Measurements from ENCODE around the gene ZHX3. TPM values are rescaled to one million over a fixed set of nuclear protein-coding genes. Genes with fewer than 3 reads are reported as not detected.

ZHX3 gene
- total and polyA plus RNA-seq, 2 of the 4 experiments (the other 2 are of a cell fraction) = 25.0 to 28.0 TPM

GRCh38 chr20:41162396-41162795 lies 155.1 kb downstream of the ZHX3 start:
- 98% methylated on average over 7 of the region's 11 CpGs; no CpG with 5 or more reads in 1 of the 2 experiments for WGBS, 2 experiments (ENCODE audit: extremely low coverage in 2 of 2, insufficient read length in 1 of 2)
- dilution Hi-C loops (cut with HindIII; ENCODE audit: low sequenced_read_pairs, unreplicated experiment) (no loop called here), in situ Hi-C loops (cut with MboI; ENCODE audit: low sequenced_read_pairs) (loop anchor here (25.0 kb wide), 1 partner anchor 450 kb away; the partner anchor contains the start of gene CHD6), intact Hi-C loops (cut with micrococcal nuclease) (no loop called here)
- Histone ChIP-seq H3K27ac (ENCODE audit: insufficient read depth, low read length) (no peak overlapping the region), H3K4me1 (ENCODE audit: control insufficient read depth, insufficient read depth, low read length) (no peaks in the 10 kb centered on the region), H2AK9ac (replicated peaks; ENCODE audit: low read depth, low read length, poor library complexity) (no peak overlapping the region), H2AK5ac (ENCODE audit: low read depth, low read length) (no peak overlapping the region), H4K8ac (ENCODE audit: low read depth in 2 of 2, low read length in 2 of 2) (no peak overlapping the region), H2BK5ac (ENCODE audit: low read depth, low read length, poor library complexity, severe bottlenecking) (no peak overlapping the region), H2BK120ac (ENCODE audit: low read depth, low read length) (no peak overlapping the region), H3K9me3 (ENCODE audit: control insufficient read depth, insufficient read depth, low read length) (no peaks in the 10 kb centered on the region), H3K79me1 (ENCODE audit: low read depth in 1 of 2, low read length in 2 of 2) (peaks cover 34 to 74% of the 10 kb centered on the region in 2 experiments), H2BK15ac (ENCODE audit: low read depth, low read length) (no peak overlapping the region), H3K4me3 (ENCODE audit: insufficient read depth, low read depth, low read length) (no peak overlapping the region), H4K20me1 (ENCODE audit: insufficient read depth, low read length) (peaks cover 53% of the 10 kb centered on the region), H3K56ac (ENCODE audit: extremely low read depth, insufficient read depth, low read length) (no peak overlapping the region), H3K18ac (ENCODE audit: low read depth, low read length) (no peak overlapping the region), H3K9ac (ENCODE audit: low read depth, low read length) (no peak overlapping the region), H2AFZ (replicated peaks; ENCODE audit: low read length, poor library complexity) (no peak overlapping the region), H3K36me3 (ENCODE audit: control insufficient read depth, insufficient read depth, low read length) (peaks cover 75% of the 10 kb centered on the region), H3K23ac (ENCODE audit: low read depth, low read length) (no peak overlapping the region), H3K27me3 (ENCODE audit: control insufficient read depth, insufficient read depth, low read length) (no peaks in the 10 kb centered on the region), H3K9me1 (ENCODE audit: insufficient read depth, low read length) (peaks cover 23% of the 10 kb centered on the region), H4K91ac (ENCODE audit: insufficient read depth, low read depth, low read length) (no peak overlapping the region), H3K14ac (replicated peaks; ENCODE audit: low read depth, low read length) (no peak overlapping the region), H4K5ac (ENCODE audit: low read depth, low read length) (no peak overlapping the region), H3K4me2 (ENCODE audit: low read depth, low read length) (no peak overlapping the region), H3K4ac (ENCODE audit: low read depth, low read length) (no peak overlapping the region), H2BK20ac (ENCODE audit: low read depth, low read length) (no peak overlapping the region)
- ChIA-PET CTCF (interaction anchor here (0.9 kb wide), 1 partner anchor 188 kb away, joined by 3 read pairs; no protein-coding TSS in a partner anchor), POLR2A (ENCODE audit: unreplicated experiment) (no interaction called here)
- no peak for TF ChIP-seq USF2 (IDR thresholded peaks at IDR 0.05; ENCODE audit: low read depth, low read length)
- no peak for TF ChIP-seq RAD21 (IDR thresholded peaks at IDR 0.05; ENCODE audit: low read length)
- TF ChIP-seq RFX5 (IDR thresholded peaks at IDR 0.05; ENCODE audit: low read depth, low read length) = no peak
- TF ChIP-seq CHD1 (IDR thresholded peaks at IDR 0.05; ENCODE audit: low read depth, low read length) = no peak
- no peak for TF ChIP-seq CTCF (conservative IDR thresholded peaks at IDR 0.05; ENCODE audit: low read depth, low read length)
- no peak for TF ChIP-seq BHLHE40 (IDR thresholded peaks at IDR 0.05; ENCODE audit: low read depth, low read length)
- TF ChIP-seq POLR2A (IDR thresholded peaks at IDR 0.05; ENCODE audit: low read depth, low read length) = no peak
- no peak for TF ChIP-seq MAZ (IDR thresholded peaks at IDR 0.05; ENCODE audit: borderline replicate concordance, low read depth, low read length)
- no peak for TF ChIP-seq FOS (IDR thresholded peaks at IDR 0.05; ENCODE audit: low read depth, low read length)
- no peak for TF ChIP-seq MXI1 (IDR thresholded peaks at IDR 0.05; ENCODE audit: borderline replicate concordance, low read depth, low read length)
- TF ChIP-seq MAFK (IDR thresholded peaks at IDR 0.05; ENCODE audit: low read depth, low read length) = no peak
- TF ChIP-seq RCOR1 (IDR thresholded peaks at IDR 0.05; ENCODE audit: insufficient replicate concordance, low read length) = no peak
- no peak for TF ChIP-seq NFE2L2 (IDR thresholded peaks at IDR 0.05; ENCODE audit: low read depth, low read length)
- TF ChIP-seq, protein P1, sequence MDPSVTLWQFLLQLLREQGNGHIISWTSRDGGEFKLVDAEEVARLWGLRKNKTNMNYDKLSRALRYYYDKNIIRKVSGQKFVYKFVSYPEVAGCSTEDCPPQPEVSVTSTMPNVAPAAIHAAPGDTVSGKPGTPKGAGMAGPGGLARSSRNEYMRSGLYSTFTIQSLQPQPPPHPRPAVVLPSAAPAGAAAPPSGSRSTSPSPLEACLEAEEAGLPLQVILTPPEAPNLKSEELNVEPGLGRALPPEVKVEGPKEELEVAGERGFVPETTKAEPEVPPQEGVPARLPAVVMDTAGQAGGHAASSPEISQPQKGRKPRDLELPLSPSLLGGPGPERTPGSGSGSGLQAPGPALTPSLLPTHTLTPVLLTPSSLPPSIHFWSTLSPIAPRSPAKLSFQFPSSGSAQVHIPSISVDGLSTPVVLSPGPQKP (IDR thresholded peaks at IDR 0.05; ENCODE audit: borderline replicate concordance, low read depth, low read length) = no peak
- TF ChIP-seq CEBPB (IDR thresholded peaks at IDR 0.05; ENCODE audit: low read depth, low read length) = no peak
- no peak for TF ChIP-seq SMC3 (IDR thresholded peaks at IDR 0.05; ENCODE audit: low read depth, low read length)
- BruUV-seq (replicated peaks) = no TSS peak
- ATAC-seq (ENCODE audit: low read depth) (no peak), DNase-seq (no peak)
